Aorta (tissue), 5 donors: ENCODE data around the gene ADIPOQ. TPM values are rescaled to one million over a fixed set of nuclear protein-coding genes. Genes with fewer than 3 reads are reported as not detected.
"Not testable (repeated sequence)": the region's sequence is repeated elsewhere in the genome, so short reads cannot be mapped to it uniquely, and the experiment has no call there.

Experiments
- ATAC-seq: fragments of 200-7000 bp; cut with Tn5 transposase; one replicate; pipeline ENCODE4 v1.9.1; 2022; ENCODE audit warnings: moderate library complexity; ENCODE audit not compliant: low FRiP score
- DNase-seq, 2 donors: peaks; one replicate each; pipeline ENCODE4 v3.0.0-alpha.2; 2020
- H3K27ac ChIP-seq, 2 donors: one replicate each; pipeline ENCODE4 v1.5.1; 2013; ENCODE audit warnings: low read length in 2 of 2, mild to moderate bottlenecking in 2 of 2, moderate library complexity in 2 of 2, control low read depth in 1 of 2, inconsistent platforms in 1 of 2, low read depth in 1 of 2
- H3K27me3 ChIP-seq, 2 donors: one replicate each; pipeline ENCODE4 v1.6.1; 2013; ENCODE audit warnings: control low read depth in 1 of 2, low read length in 1 of 2, mild to moderate bottlenecking in 1 of 2, moderate library complexity in 1 of 2; ENCODE audit not compliant: insufficient read depth in 2 of 2, control insufficient read depth in 1 of 2
- H3K36me3 ChIP-seq, 2 donors: one replicate each; pipeline ENCODE4 v1.6.1; 2013; ENCODE audit warnings: control low read depth in 1 of 2, low read length in 1 of 2, mild to moderate bottlenecking in 1 of 2; ENCODE audit not compliant: insufficient read depth in 2 of 2, control insufficient read depth in 1 of 2
- H3K4me1 ChIP-seq, 2 donors: one replicate each; pipeline ENCODE4 v1.6.1; 2013; ENCODE audit warnings: low read length in 2 of 2, control low read depth in 1 of 2, mild to moderate bottlenecking in 1 of 2, moderate library complexity in 1 of 2; ENCODE audit not compliant: insufficient read depth in 2 of 2, control insufficient read depth in 1 of 2
- H3K4me3 ChIP-seq, 2 donors: one replicate each; pipeline ENCODE4 v1.5.1; 2013; ENCODE audit warnings: low read length in 2 of 2, control low read depth in 1 of 2, mild to moderate bottlenecking in 1 of 2
- H3K9me3 ChIP-seq: one replicate; pipeline ENCODE4 v1.6.1; 2013; ENCODE audit warnings: mild to moderate bottlenecking, low read length; ENCODE audit not compliant: control insufficient read depth
- WGBS, 2 donors: extraction: QIAGEN DNeasy Blood & Tissue Kit; methylation state at CpG; one replicate each; pipeline ENCODE4 v1.1.7; 2013; 5-methylcytosine and 5-hydroxymethylcytosine counted together
- intact Hi-C, 2 donors: fragments of 100-400 bp; cut with DNase I; formaldehyde crosslinking; loops; one replicate each; pipeline versions ENCODE4 v1.14.2 to v1.15.0; 2022
- polyA plus RNA-seq, 2 donors: library from polyadenylated mRNA; stranded (reverse); fragments of 200-250 nt; gene quantifications; one replicate each; pipeline ENCODE4 v1.2.3, GENCODE V29; 2013
- total RNA-seq, 2 donors: library from RNA; stranded (reverse); fragmentation: NEBNext Ultra II Directional; extraction: Animal tissue kit (Norgen Biotek cat#: 25700); gene quantifications; one replicate each; pipeline ENCODE4 v1.2.1, GENCODE V29; 2021
- donor health status: healthy with polysubstance abuse.
- donor health status: Bipolar disorder and iron deficiency.
- donor health status: DM: no; HTN: no; CAD: no.
- donor health status: DM: no; HTN: no; CAD: no.
- donor health status: DM: yes; HTN: yes; CAD: no.

The ADIPOQ gene
- total and polyA plus RNA-seq, 4 donors, result 0.36 to 2.9 (median 1.5) TPM; not detected in 1

GRCh38 chr3:186871403-186871924 is 29.0 kb downstream of the ADIPOQ start:
- Histone ChIP-seq H3K36me3 (no peaks in the 10 kb centered on the region), H3K27ac (no peak overlapping the region), H3K4me1 (no peaks in the 10 kb centered on the region), H3K9me3 (no peaks in the 10 kb centered on the region), H3K4me3 (no peak overlapping the region), H3K27me3 (no peaks in the 10 kb centered on the region)
- intact Hi-C loops, result no loop called here
- no peak for ATAC-seq
- DNase-seq, result no peak
- WGBS, 2 donors, result 81 to 83% methylated on average over 2 of the region's 2 CpGs

- WGBS, 2 donors, result 94 to 96% methylated on average over 7 to 30 of the region's 30 CpGs
- intact Hi-C loops, ATAC-seq, H3K9me3 ChIP-seq, DNase-seq, H3K36me3 ChIP-seq, H3K4me3 ChIP-seq, H3K27ac ChIP-seq, H3K4me1 ChIP-seq, H3K27me3 ChIP-seq: not testable (repeated sequence)
Observed at GRCh38 chr3:186873796-186874195, 31.3 kb downstream of the ADIPOQ start.

GRCh38 chr3:186874216-186874615 is 31.7 kb downstream of the ADIPOQ start:
- intact Hi-C loops, H3K36me3 ChIP-seq, H3K4me1 ChIP-seq, H3K27me3 ChIP-seq, DNase-seq, H3K27ac ChIP-seq, H3K9me3 ChIP-seq, H3K4me3 ChIP-seq, ATAC-seq: not testable (repeated sequence)
- 93 to 99% methylated on average over 3 to 12 of the region's 24 CpGs for WGBS, 2 donors

GRCh38 chr3:186874841-186875240 is 32.3 kb downstream of the ADIPOQ start:
- intact Hi-C loops, H3K4me1 ChIP-seq, H3K4me3 ChIP-seq, H3K27ac ChIP-seq, H3K36me3 ChIP-seq, ATAC-seq, DNase-seq, H3K27me3 ChIP-seq, H3K9me3 ChIP-seq: not testable (repeated sequence)
- WGBS, 2 donors, result 95 to 97% methylated on average over 1 to 2 of the region's 4 CpGs

GRCh38 chr3:186875708-186876107 is 33.2 kb downstream of the ADIPOQ start:
- ATAC-seq, result no peak
- intact Hi-C loops, result no loop called here
- Histone ChIP-seq H3K4me3 (no peak overlapping the region), H3K9me3 (no peaks in the 10 kb centered on the region), H3K27ac (no peak overlapping the region), H3K36me3 (no peaks in the 10 kb centered on the region), H3K27me3 (no peaks in the 10 kb centered on the region), H3K4me1 (no peaks in the 10 kb centered on the region)
- WGBS, 2 donors, result 0% methylated on average over 1 of the region's 1 CpG
- DNase-seq, result no peak

- intact Hi-C loops, result no loop called here
- Histone ChIP-seq H3K4me3 (no peak overlapping the region), H3K27ac (no peak overlapping the region), H3K36me3 (no peaks in the 10 kb centered on the region), H3K9me3 (no peaks in the 10 kb centered on the region), H3K27me3 (no peaks in the 10 kb centered on the region), H3K4me1 (no peaks in the 10 kb centered on the region)
- WGBS, 2 donors, result 92 to 98% methylated on average over 1 of the region's 1 CpG
- DNase-seq (no peak), ATAC-seq (no peak)
Observed at GRCh38 chr3:186879781-186880180, 37.3 kb downstream of the ADIPOQ start.

- Histone ChIP-seq H3K27me3 (no peaks in the 10 kb centered on the region), H3K4me3 (no peak overlapping the region), H3K9me3 (no peaks in the 10 kb centered on the region), H3K36me3 (no peaks in the 10 kb centered on the region), H3K4me1 (no peaks in the 10 kb centered on the region), H3K27ac (no peak overlapping the region)
- ATAC-seq (no peak), DNase-seq (no peak)
- intact Hi-C loops, result no loop called here
- WGBS, 2 donors, result 87 to 91% methylated on average over 4 of the region's 4 CpGs
Observed at GRCh38 chr3:186880406-186880805, 37.9 kb downstream of the ADIPOQ start.

- Histone ChIP-seq H3K4me3 (no peak overlapping the region), H3K36me3 (no peaks in the 10 kb centered on the region), H3K27ac (no peak overlapping the region), H3K4me1 (no peaks in the 10 kb centered on the region), H3K27me3 (no peaks in the 10 kb centered on the region), H3K9me3 (no peaks in the 10 kb centered on the region)
- 73 to 76% methylated on average over 4 of the region's 4 CpGs for WGBS, 2 donors
- ATAC-seq, result no peak
- intact Hi-C loops, result no loop called here
- DNase-seq, result no peak
Observed at GRCh38 chr3:186882150-186882524, 39.6 kb downstream of the ADIPOQ start.

GRCh38 chr3:186882881-186883685 is 40.6 kb downstream of the ADIPOQ start:
- Histone ChIP-seq H3K36me3 (no peaks in the 10 kb centered on the region), H3K9me3 (no peaks in the 10 kb centered on the region), H3K27ac (no peak overlapping the region), H3K4me1 (no peaks in the 10 kb centered on the region), H3K27me3 (no peaks in the 10 kb centered on the region), H3K4me3 (no peak overlapping the region)
- DNase-seq (no peak), ATAC-seq (no peak)
- intact Hi-C loops, result no loop called here
- WGBS, 2 donors, result 92 to 95% methylated on average over 6 of the region's 6 CpGs
